ENCODE data around the gene OXCT1.

The OXCT1 gene

GRCh38 chr5:41764650-41765049 is 105.6 kb downstream of the OXCT1 start:
- no peak overlapping the region for H3K4me3 ChIP-seq (ENCODE audit: low read depth, low read length)
- TF ChIP-seq CTCF (IDR thresholded peaks at IDR 0.05; ENCODE audit: low read depth, low read length, missing control alignments) = no peak

GRCh38 chr5:41763574-41763973 is 106.7 kb downstream of the OXCT1 start:
- DNase-seq (ENCODE audit: low read depth) = no peak
- no peak for TF ChIP-seq CTCF (IDR thresholded peaks at IDR 0.05; ENCODE audit: low read depth, low read length, missing control alignments)
- no peak overlapping the region for H3K4me3 ChIP-seq (ENCODE audit: low read depth, low read length)

More at GRCh38 chr5:41764650-41765049, 105.6 kb downstream of the OXCT1 start:
- DNase-seq (ENCODE audit: low read depth) = no peak

- DNase-seq (ENCODE audit: low read depth) = no peak
- no peak overlapping the region for H3K4me3 ChIP-seq (ENCODE audit: low read depth, low read length)
- no peak for TF ChIP-seq CTCF (IDR thresholded peaks at IDR 0.05; ENCODE audit: low read depth, low read length, missing control alignments)
These were observed 107.1 kb downstream of the OXCT1 start for GRCh38 chr5:41763081-41763480.

GRCh38 chr5:41762426-41762825 is 107.8 kb downstream of the OXCT1 start:
- TF ChIP-seq CTCF (IDR thresholded peaks at IDR 0.05; ENCODE audit: low read depth, low read length, missing control alignments) = no peak
- no peak for DNase-seq (ENCODE audit: low read depth)
- no peak overlapping the region for H3K4me3 ChIP-seq (ENCODE audit: low read depth, low read length)

- no peak overlapping the region for H3K4me3 ChIP-seq (ENCODE audit: low read depth, low read length)
- no peak for DNase-seq (ENCODE audit: low read depth)
- no peak for TF ChIP-seq CTCF (IDR thresholded peaks at IDR 0.05; ENCODE audit: low read depth, low read length, missing control alignments)
These were observed 108.6 kb downstream of the OXCT1 start for GRCh38 chr5:41761663-41762062.

- no peak for TF ChIP-seq CTCF (IDR thresholded peaks at IDR 0.05; ENCODE audit: low read depth, low read length, missing control alignments)
- no peak for DNase-seq (ENCODE audit: low read depth)
- no peak overlapping the region for H3K4me3 ChIP-seq (ENCODE audit: low read depth, low read length)
These were observed 114.5 kb downstream of the OXCT1 start for GRCh38 chr5:41755705-41756104.

- H3K4me3 ChIP-seq (ENCODE audit: low read depth, low read length) = no peak overlapping the region
- no peak for TF ChIP-seq CTCF (IDR thresholded peaks at IDR 0.05; ENCODE audit: low read depth, low read length, missing control alignments)
- DNase-seq (ENCODE audit: low read depth) = no peak
These were observed 115.4 kb downstream of the OXCT1 start for GRCh38 chr5:41754857-41755256.
